HCT116 (cell line): Measurements from ENCODE around the gene ZNF485. TPM values are rescaled to one million over a fixed set of nuclear protein-coding genes. Genes with fewer than 3 reads are reported as not detected.
A peak's percentile ranks its signal among the peaks of the same experiment; 100 is the strongest.

Experiments
- ATAC-seq: fragments of 200-7000 bp; cut with Tn5 transposase; 2 replicates; pipeline ENCODE4 v1.9.1; 2020; ENCODE audit warnings: mild to moderate bottlenecking, moderate library complexity
- BruUV-seq: library from RNA; stranded (reverse); fragments of 400-500 nt; replicated peaks from 2 replicates; lab custom pipeline; 2021; lab: Mats Ljungman, UMichigan
- CTCF ChIA-PET: fragments of 300-600 bp; sonication (Branson Sonifier 250); formaldehyde crosslinking; loops from one replicate; lab custom pipeline; 2021; ENCODE audit warnings: antibody characterized with exemption; lab: Charles Lee
- POLR2A ChIA-PET: fragments of 300-600, 350-600 bp; sonication (Branson Sonifier 250); formaldehyde crosslinking; loops from one replicate; lab custom pipeline; 2021; ENCODE audit warnings: antibody characterized with exemption; lab: Charles Lee
- RAD21 ChIA-PET, 2 experiments: fragments of 300-600 bp; sonication (Branson Sonifier 250); formaldehyde crosslinking; loops; one replicate each; lab custom pipeline; 2023; ENCODE audit warnings: low total read pairs in 2 of 2; ENCODE audit not compliant: uncharacterized antibody in 2 of 2, unreplicated experiment in 2 of 2, low non-redundant PET in 1 of 2; lab: Charles Lee
- DNase-seq: peaks from one replicate; pipeline ENCODE4 v3.0.0-alpha.2; 2010; ENCODE audit warnings: low read depth, low spot score
- H2AFZ ChIP-seq: fragments of 200-600 bp; shearing (Covaris generic), sonication (generic); 2 replicates; pipeline ENCODE4 v1.6.1; 2017; ENCODE audit warnings: low read depth, mixed run types, mixed read lengths, antibody characterized with exemption, low read length; ENCODE audit not compliant: poor library complexity, severe bottlenecking
- H3K27ac ChIP-seq: 2 replicates; pipeline ENCODE4 v1.5.1; 2012; ENCODE audit warnings: low read depth, low read length
- H3K27me3 ChIP-seq: fragments of 200-600 bp; sonication (generic); 2 replicates; pipeline ENCODE4 v1.6.1; 2016; ENCODE audit warnings: mixed run types, low read length, mixed read lengths; ENCODE audit not compliant: insufficient read depth
- H3K36me3 ChIP-seq, 2 experiments: fragments of 200-500 bp in 1 of 2; fragments of 200-600 bp in 1 of 2; sonication (Bioruptor generic) in 1 of 2; sonication (generic) in 1 of 2; 2 replicates each; pipeline versions ENCODE4 v1.5.1 to v1.6.1; 2014 to 2016; ENCODE audit warnings: low read length in 2 of 2, inconsistent platforms in 1 of 2, mixed read lengths in 1 of 2, mixed run types in 1 of 2; ENCODE audit not compliant: insufficient read depth in 2 of 2, control insufficient read depth in 1 of 2
- H3K4me1 ChIP-seq, 2 experiments: fragments of 200-600 bp in 1 of 2; sonication (generic) in 1 of 2; 2 replicates each; pipeline versions ENCODE4 v1.5.1 to v1.6.1; 2012 to 2017; ENCODE audit warnings: low read length in 2 of 2, inconsistent platforms in 1 of 2, mild to moderate bottlenecking in 1 of 2, mixed read lengths in 1 of 2, mixed run types in 1 of 2, moderate library complexity in 1 of 2; ENCODE audit not compliant: insufficient read depth in 2 of 2, control insufficient read depth in 1 of 2
- H3K4me2 ChIP-seq: fragments of 200-600 bp; sonication (generic); 2 replicates; pipeline ENCODE4 v1.6.1; 2017; ENCODE audit warnings: mixed run types, low read length, mixed read lengths
- H3K4me3 ChIP-seq, 2 experiments: fragments of 200-600 bp in 1 of 2; sonication (generic) in 1 of 2; replicated peaks in 1 of 2; 2 replicates each; pipeline ENCODE4 v1.5.1; 2011 to 2016; ENCODE audit warnings: low read length in 2 of 2, control low read depth in 1 of 2, low read depth in 1 of 2, mild to moderate bottlenecking in 1 of 2, mixed read lengths in 1 of 2, mixed run types in 1 of 2
- H3K79me2 ChIP-seq: fragments of 200-600 bp; sonication (generic); 2 replicates; pipeline ENCODE4 v1.6.1; 2017; ENCODE audit warnings: mild to moderate bottlenecking, mixed run types, low read length, moderate library complexity, mixed read lengths; ENCODE audit not compliant: insufficient read depth
- H3K9ac ChIP-seq: fragments of 200-600 bp; sonication (generic); 2 replicates; pipeline ENCODE4 v1.6.1; 2016; ENCODE audit warnings: low read length, mixed read lengths
- H3K9me2 ChIP-seq: fragments of 200-600 bp; sonication (generic), shearing (Covaris generic); 2 replicates; pipeline ENCODE4 v1.6.1; 2017; ENCODE audit warnings: mixed run types, mild to moderate bottlenecking, moderate library complexity; ENCODE audit not compliant: insufficient read depth
- H3K9me3 ChIP-seq, 2 experiments: fragments of 200-500 bp in 1 of 2; fragments of 200-600 bp in 1 of 2; sonication (Bioruptor generic) in 1 of 2; sonication (generic) in 1 of 2; 2 replicates each; pipeline ENCODE4 v1.6.1; 2014 to 2017; ENCODE audit warnings: low read length in 2 of 2, mixed read lengths in 2 of 2, inconsistent platforms in 1 of 2, low read depth in 1 of 2, mild to moderate bottlenecking in 1 of 2, mixed run types in 1 of 2, moderate library complexity in 1 of 2; ENCODE audit not compliant: control insufficient read depth in 1 of 2, insufficient read depth in 1 of 2
- H4K20me1 ChIP-seq: fragments of 200-600 bp; sonication (generic), shearing (Covaris generic); 2 replicates; pipeline ENCODE4 v1.6.1; 2017; ENCODE audit warnings: mixed run types, mild to moderate bottlenecking, moderate library complexity; ENCODE audit not compliant: insufficient read depth
- CBX3 ChIP-seq: IDR thresholded peaks from 2 replicates; pipeline ENCODE4 v1.6.1; 2012; ENCODE audit warnings: low read depth
- CEBPB ChIP-seq: IDR thresholded peaks from 2 replicates; pipeline ENCODE4 v1.6.1; 2012; ENCODE audit warnings: low read depth
- EZH2phosphoT487 ChIP-seq: fragments of 200-600 bp; IDR thresholded peaks from 2 replicates; pipeline ENCODE4 v1.6.1; 2018; ENCODE audit warnings: antibody characterized with exemption, borderline replicate concordance
- FOSL1 ChIP-seq: IDR thresholded peaks from 2 replicates; pipeline ENCODE4 v1.6.1; 2012; ENCODE audit warnings: low read depth
- POLR2A ChIP-seq: IDR thresholded peaks from 2 replicates; pipeline ENCODE4 v1.7.0; 2011; ENCODE audit warnings: borderline replicate concordance; ENCODE audit not compliant: insufficient read depth, insufficient read length; ENCODE audit errors: extremely low read depth
- POLR2AphosphoS5 ChIP-seq: IDR thresholded peaks from 2 replicates; pipeline ENCODE4 v1.6.1; 2011; ENCODE audit warnings: mild to moderate bottlenecking, low read depth, low read length, moderate library complexity
- SP1 ChIP-seq: IDR thresholded peaks from 2 replicates; pipeline ENCODE4 v1.6.1; 2012; ENCODE audit warnings: low read depth
- SRF ChIP-seq: IDR thresholded peaks from 2 replicates; pipeline ENCODE4 v1.6.1; 2012; ENCODE audit warnings: low read depth
- TCF7L2 ChIP-seq: IDR thresholded peaks from 2 replicates; pipeline ENCODE4 v1.7.0; 2011; ENCODE audit warnings: borderline replicate concordance, inconsistent platforms; ENCODE audit not compliant: insufficient read depth, insufficient read length; ENCODE audit errors: extremely low read depth
- YY1 ChIP-seq: IDR thresholded peaks from 2 replicates; pipeline ENCODE4 v1.6.1; 2011; ENCODE audit warnings: low read length, low read depth, moderate library complexity, mild to moderate bottlenecking; ENCODE audit not compliant: insufficient replicate concordance; ENCODE audit errors: extremely low read depth
- ZNF274 ChIP-seq: fragments of 200-500 bp; sonication (Bioruptor generic); IDR thresholded peaks from 2 replicates; pipeline ENCODE4 v1.6.1; 2014; ENCODE audit warnings: mild to moderate bottlenecking, low read depth, low read length, inconsistent platforms
- intact Hi-C: fragments of 100-400 bp; cut with micrococcal nuclease; formaldehyde crosslinking; loops from 2 replicates; pipeline ENCODE4 v1.10.0; 2022
- total RNA-seq: library from RNA; stranded (reverse); gene quantifications from one replicate; pipeline ENCODE4 v1.2.1, GENCODE V29; 2021; ENCODE audit not compliant: unreplicated experiment
- TF ChIP-seq, protein P1 (sequence below): IDR thresholded peaks from 2 replicates; pipeline ENCODE4 v1.6.1; 2012; ENCODE audit warnings: low read depth
- TF ChIP-seq, protein P2 (sequence below): IDR thresholded peaks from 2 replicates; pipeline ENCODE4 v1.6.1; 2012

Gene ZNF485
- total RNA-seq, 1 experiment from 2014 or later = 5.8 TPM

DNA sequence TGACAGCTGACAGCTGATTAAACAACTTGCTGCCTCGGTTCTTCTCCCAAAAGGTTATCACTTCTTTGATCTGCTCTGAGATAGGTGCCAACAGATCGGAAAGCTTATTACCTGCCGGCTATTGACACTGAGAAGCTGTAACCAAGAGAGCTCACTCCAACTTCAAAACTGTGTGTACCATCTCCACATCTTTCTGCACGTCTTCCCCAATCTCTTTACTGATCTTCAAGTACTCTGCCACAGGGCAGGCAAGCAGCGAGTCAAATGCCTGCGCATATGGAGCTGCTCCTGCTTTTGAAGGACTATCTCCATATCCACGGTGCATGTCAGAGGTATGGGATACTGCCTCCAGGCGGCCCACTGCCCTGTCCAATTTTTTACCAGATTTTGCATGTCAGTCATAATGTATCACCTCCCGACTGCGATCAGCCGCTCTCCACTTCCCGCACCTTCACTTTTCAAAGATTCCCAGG is 352 bp upstream of the ZNF485 start:
- Histone ChIP-seq H3K4me1 (peaks cover 2 to 11% of the 10 kb centered on the region in 2 experiments; a peak in 2 of 4 replicates), H3K4me2 (peak overlapping the region; percentile 90), H3K27me3 (no peaks in the 10 kb centered on the region), H3K9ac (no peak overlapping the region), H3K9me3 (no peaks in the 10 kb centered on the region)
- BruUV-seq = no TSS peak
- intact Hi-C loops = no loop called here
- POLR2A ChIA-PET = no interaction called here
- peak; percentile 54 for ATAC-seq
- no peak for DNase-seq
- no peak for TF ChIP-seq EZH2phosphoT487
- TF ChIP-seq SP1 = no peak
- no peak for TF ChIP-seq TCF7L2
- TF ChIP-seq CEBPB = no peak
- TF ChIP-seq SRF = no peak
- no peak for TF ChIP-seq POLR2A
- TF ChIP-seq, all 23 proteins: peak for 0
- Histone ChIP-seq H3K79me2 (no peaks in the 10 kb centered on the region), H4K20me1 (no peaks in the 10 kb centered on the region), H3K4me3 (peak overlapping the region in 1 of 2 experiments; percentile 65; a peak in 3 of 4 replicates), H3K36me3 (no peaks in the 10 kb centered on the region; a peak in 2 of 4 replicates), H3K27ac (no peak overlapping the region), H3K9me2 (no peaks in the 10 kb centered on the region), H2AFZ (peak overlapping the region; percentile 19)
- CTCF ChIA-PET = no interaction called here
- RAD21 ChIA-PET = interaction anchor here in 1 of 2 experiments (0.6 kb wide), 1 partner anchor 157 kb away, joined by 3 read pairs; no protein-coding TSS in a partner anchor

DNA sequence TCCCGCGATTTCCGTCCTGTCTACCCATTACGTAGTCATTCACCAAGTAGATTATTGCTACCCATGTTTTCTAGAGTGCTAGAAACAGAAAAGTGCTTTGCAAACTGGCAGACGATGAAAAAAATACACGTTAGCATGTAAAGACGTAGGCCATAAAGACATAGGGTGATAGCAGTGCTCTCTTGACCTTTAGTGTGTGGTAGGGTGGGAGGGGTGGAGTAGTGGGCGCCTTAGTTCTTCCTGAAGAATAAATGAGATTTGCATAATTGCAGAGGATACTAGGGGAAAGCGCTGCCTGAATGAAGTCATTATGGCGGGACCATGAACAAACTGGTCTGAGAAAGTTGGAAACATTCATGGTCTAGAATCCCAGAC is 948 bp downstream of the ZNF485 start:
- H3K9me3 ChIP-seq = peaks cover 0 to 3% of the 10 kb centered on the region in 2 experiments; a peak in 2 of 4 replicates
- ChIA-PET CTCF (no interaction called here), POLR2A (no interaction called here), RAD21 (no interaction called here)
- no peaks in the 10 kb centered on the region for H3K27me3 ChIP-seq
- DNase-seq (no peak), ATAC-seq (no peak)
- peak overlapping the region; percentile 69 for H3K9ac ChIP-seq
- no peaks in the 10 kb centered on the region for H4K20me1 ChIP-seq
- no peaks in the 10 kb centered on the region; a peak in 2 of 4 replicates for H3K36me3 ChIP-seq
- H3K79me2 ChIP-seq = no peaks in the 10 kb centered on the region; the same call in 1 of the 2 replicates
- no peaks in the 10 kb centered on the region for H3K9me2 ChIP-seq
- intact Hi-C loops = no loop called here
- no TSS peak for BruUV-seq
- H3K27ac ChIP-seq = no peak overlapping the region
- peak overlapping the region; percentile 90 for H3K4me2 ChIP-seq
- TF ChIP-seq, protein P1, sequence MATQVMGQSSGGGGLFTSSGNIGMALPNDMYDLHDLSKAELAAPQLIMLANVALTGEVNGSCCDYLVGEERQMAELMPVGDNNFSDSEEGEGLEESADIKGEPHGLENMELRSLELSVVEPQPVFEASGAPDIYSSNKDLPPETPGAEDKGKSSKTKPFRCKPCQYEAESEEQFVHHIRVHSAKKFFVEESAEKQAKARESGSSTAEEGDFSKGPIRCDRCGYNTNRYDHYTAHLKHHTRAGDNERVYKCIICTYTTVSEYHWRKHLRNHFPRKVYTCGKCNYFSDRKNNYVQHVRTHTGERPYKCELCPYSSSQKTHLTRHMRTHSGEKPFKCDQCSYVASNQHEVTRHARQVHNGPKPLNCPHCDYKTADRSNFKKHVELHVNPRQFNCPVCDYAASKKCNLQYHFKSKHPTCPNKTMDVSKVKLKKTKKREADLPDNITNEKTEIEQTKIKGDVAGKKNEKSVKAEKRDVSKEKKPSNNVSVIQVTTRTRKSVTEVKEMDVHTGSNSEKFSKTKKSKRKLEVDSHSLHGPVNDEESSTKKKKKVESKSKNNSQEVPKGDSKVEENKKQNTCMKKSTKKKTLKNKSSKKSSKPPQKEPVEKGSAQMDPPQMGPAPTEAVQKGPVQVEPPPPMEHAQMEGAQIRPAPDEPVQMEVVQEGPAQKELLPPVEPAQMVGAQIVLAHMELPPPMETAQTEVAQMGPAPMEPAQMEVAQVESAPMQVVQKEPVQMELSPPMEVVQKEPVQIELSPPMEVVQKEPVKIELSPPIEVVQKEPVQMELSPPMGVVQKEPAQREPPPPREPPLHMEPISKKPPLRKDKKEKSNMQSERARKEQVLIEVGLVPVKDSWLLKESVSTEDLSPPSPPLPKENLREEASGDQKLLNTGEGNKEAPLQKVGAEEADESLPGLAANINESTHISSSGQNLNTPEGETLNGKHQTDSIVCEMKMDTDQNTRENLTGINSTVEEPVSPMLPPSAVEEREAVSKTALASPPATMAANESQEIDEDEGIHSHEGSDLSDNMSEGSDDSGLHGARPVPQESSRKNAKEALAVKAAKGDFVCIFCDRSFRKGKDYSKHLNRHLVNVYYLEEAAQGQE = no peak
- TF ChIP-seq, protein P2, sequence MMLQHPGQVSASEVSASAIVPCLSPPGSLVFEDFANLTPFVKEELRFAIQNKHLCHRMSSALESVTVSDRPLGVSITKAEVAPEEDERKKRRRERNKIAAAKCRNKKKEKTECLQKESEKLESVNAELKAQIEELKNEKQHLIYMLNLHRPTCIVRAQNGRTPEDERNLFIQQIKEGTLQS = no peak
- TF ChIP-seq ZNF274 = no peak
- no peak for TF ChIP-seq POLR2A
- TF ChIP-seq CBX3 = no peak
- no peak for TF ChIP-seq POLR2AphosphoS5
- TF ChIP-seq FOSL1 = no peak
- TF ChIP-seq YY1 = no peak
- no peak for TF ChIP-seq SP1
- no peak for TF ChIP-seq SRF
- H2AFZ ChIP-seq = no peak overlapping the region
- H3K4me3 ChIP-seq = peak overlapping the region; percentile 50 to 65
- H3K4me1 ChIP-seq = peaks cover 2 to 11% of the 10 kb centered on the region in 2 experiments; a peak in 2 of 4 replicates
